PFSK-1 (cell line): ENCODE data around the gene ZNF155.

Source experiments
- FOXP2 ChIP-seq: optimal IDR thresholded peaks from 2 replicates; pipeline ENCODE3; 2011; ENCODE audit warnings: borderline replicate concordance, control low read depth, inconsistent platforms; ENCODE audit not compliant: insufficient read depth; ENCODE audit errors: extremely low read length, extremely low read depth
- POLR2AphosphoS5 ChIP-seq: IDR thresholded peaks from 2 replicates; pipeline ENCODE4 v1.6.1; 2012; ENCODE audit warnings: low read depth, mild to moderate bottlenecking, control low read depth, low read length, moderate library complexity
- REST ChIP-seq, 2 experiments: IDR thresholded peaks; 2 replicates each; pipeline versions ENCODE4 v1.6.1 to v1.8.0; 2011 to 2012; ENCODE audit warnings: low read depth in 2 of 2, low read length in 2 of 2, control low read depth in 1 of 2, inconsistent platforms in 1 of 2, mild to moderate bottlenecking in 1 of 2, moderate library complexity in 1 of 2; ENCODE audit not compliant: insufficient read depth in 1 of 2
- SIN3A ChIP-seq: IDR thresholded peaks from 2 replicates; pipeline ENCODE4 v1.6.1; 2012; ENCODE audit warnings: mild to moderate bottlenecking, low read length, moderate library complexity, borderline replicate concordance; ENCODE audit not compliant: insufficient read depth
- TAF1 ChIP-seq: IDR thresholded peaks from 2 replicates; pipeline ENCODE4 v1.6.1; 2012; ENCODE audit warnings: low read length, control low read depth, borderline replicate concordance; ENCODE audit not compliant: insufficient read depth

Gene ZNF155

GRCh38 chr19:43997631-43998290 is 13.8 kb downstream of the ZNF155 start:
- TF ChIP-seq REST (IDR thresholded peaks at IDR 0.05; ENCODE audit: insufficient read depth in 1 of 2, low read depth in 2 of 2, low read length in 2 of 2) (no peak), TAF1 (no peak), FOXP2 (no peak), POLR2AphosphoS5 (no peak), SIN3A (no peak)

GRCh38 chr19:44002212-44002565 is 18.2 kb downstream of the ZNF155 start:
- TF ChIP-seq REST (IDR thresholded peaks at IDR 0.05; ENCODE audit: insufficient read depth in 1 of 2, low read depth in 2 of 2, low read length in 2 of 2): no peak
- TF ChIP-seq POLR2AphosphoS5: no peak
- TF ChIP-seq TAF1: no peak
- no peak for TF ChIP-seq FOXP2

GRCh38 chr19:44002566-44003460 is 18.8 kb downstream of the ZNF155 start, which contains the start of gene ZNF230:
Gene ZNF230 (plus strand): TSS chr19:44002957. CDS start chr19:44007079, 4,122 bp downstream.
- TF ChIP-seq TAF1 (no peak; the same call in 1 of the 2 replicates), POLR2AphosphoS5 (peak; percentile 81; the same call in 1 of the 2 replicates), REST (IDR thresholded peaks at IDR 0.05; ENCODE audit: insufficient read depth in 1 of 2, low read depth in 2 of 2, low read length in 2 of 2) (no peak), SIN3A (0 out of 2 replicates have a peak, but pooled peaks have one; percentile 68), FOXP2 (peak; percentile 10)

- TF ChIP-seq REST (IDR thresholded peaks at IDR 0.05; ENCODE audit: insufficient read depth in 1 of 2, low read depth in 2 of 2, low read length in 2 of 2): no peak
- no peak for TF ChIP-seq POLR2AphosphoS5
- no peak for TF ChIP-seq FOXP2
- TF ChIP-seq SIN3A: no peak
- TF ChIP-seq TAF1: no peak
Measured at GRCh38 chr19:44003461-44004009, 19.5 kb downstream of the ZNF155 start.
